ENCODE measurements around the gene PTX4.

PTX4 gene

GRCh38 chr16:1488619-1489018 is at the start of gene PTX4:
TSS of gene PTX4 (minus strand) at chr16:1488944. CDS start at chr16:1488909, 35 bp downstream.
- DNase-seq = no peak

- no peak for DNase-seq
Measured at GRCh38 chr16:1537763-1538289, 49.1 kb upstream of the PTX4 start.

GRCh38 chr16:1537138-1537577 is 48.4 kb upstream of the PTX4 start:
- DNase-seq = no peak

- no peak for DNase-seq
Measured at GRCh38 chr16:1536601-1537000, 47.9 kb upstream of the PTX4 start.

- DNase-seq = no peak
Measured at GRCh38 chr16:1535391-1536291, 46.9 kb upstream of the PTX4 start.

- DNase-seq = no peak
Measured at GRCh38 chr16:1534021-1535020, 45.6 kb upstream of the PTX4 start.

GRCh38 chr16:1533443-1533951 is 44.8 kb upstream of the PTX4 start, which contains the start of gene TMEM204:
TSS of gene TMEM204 (plus strand) at chr16:1533666. CDS start at chr16:1534276, 610 bp downstream.
- no peak for DNase-seq

GRCh38 chr16:1532771-1533170 is 44.0 kb upstream of the PTX4 start:
- no peak for DNase-seq

- DNase-seq = no peak
Measured at GRCh38 chr16:1532081-1532760, 43.5 kb upstream of the PTX4 start.

- no peak for DNase-seq
Measured at GRCh38 chr16:1531638-1531910, 42.8 kb upstream of the PTX4 start.

GRCh38 chr16:1530883-1531637 is 42.3 kb upstream of the PTX4 start:
- no peak for DNase-seq

- DNase-seq = no peak
Measured at GRCh38 chr16:1530349-1530882, 41.7 kb upstream of the PTX4 start.

- no peak for DNase-seq
Measured at GRCh38 chr16:1528921-1529537, 40.3 kb upstream of the PTX4 start.

- no peak for DNase-seq
Measured at GRCh38 chr16:1527836-1528811, 39.4 kb upstream of the PTX4 start.

GRCh38 chr16:1526608-1527555 is 38.1 kb upstream of the PTX4 start:
- no peak for DNase-seq

GRCh38 chr16:1525871-1526607 is 37.3 kb upstream of the PTX4 start:
- DNase-seq = no peak

GRCh38 chr16:1524366-1524765 is 35.6 kb upstream of the PTX4 start:
- DNase-seq = no peak
